ENCODE data around the gene FRMPD1.
"Not testable (repeated sequence)": the region's sequence is repeated elsewhere in the genome, so short reads cannot be mapped to it uniquely, and the experiment has no call there.

Gene FRMPD1, protein sequence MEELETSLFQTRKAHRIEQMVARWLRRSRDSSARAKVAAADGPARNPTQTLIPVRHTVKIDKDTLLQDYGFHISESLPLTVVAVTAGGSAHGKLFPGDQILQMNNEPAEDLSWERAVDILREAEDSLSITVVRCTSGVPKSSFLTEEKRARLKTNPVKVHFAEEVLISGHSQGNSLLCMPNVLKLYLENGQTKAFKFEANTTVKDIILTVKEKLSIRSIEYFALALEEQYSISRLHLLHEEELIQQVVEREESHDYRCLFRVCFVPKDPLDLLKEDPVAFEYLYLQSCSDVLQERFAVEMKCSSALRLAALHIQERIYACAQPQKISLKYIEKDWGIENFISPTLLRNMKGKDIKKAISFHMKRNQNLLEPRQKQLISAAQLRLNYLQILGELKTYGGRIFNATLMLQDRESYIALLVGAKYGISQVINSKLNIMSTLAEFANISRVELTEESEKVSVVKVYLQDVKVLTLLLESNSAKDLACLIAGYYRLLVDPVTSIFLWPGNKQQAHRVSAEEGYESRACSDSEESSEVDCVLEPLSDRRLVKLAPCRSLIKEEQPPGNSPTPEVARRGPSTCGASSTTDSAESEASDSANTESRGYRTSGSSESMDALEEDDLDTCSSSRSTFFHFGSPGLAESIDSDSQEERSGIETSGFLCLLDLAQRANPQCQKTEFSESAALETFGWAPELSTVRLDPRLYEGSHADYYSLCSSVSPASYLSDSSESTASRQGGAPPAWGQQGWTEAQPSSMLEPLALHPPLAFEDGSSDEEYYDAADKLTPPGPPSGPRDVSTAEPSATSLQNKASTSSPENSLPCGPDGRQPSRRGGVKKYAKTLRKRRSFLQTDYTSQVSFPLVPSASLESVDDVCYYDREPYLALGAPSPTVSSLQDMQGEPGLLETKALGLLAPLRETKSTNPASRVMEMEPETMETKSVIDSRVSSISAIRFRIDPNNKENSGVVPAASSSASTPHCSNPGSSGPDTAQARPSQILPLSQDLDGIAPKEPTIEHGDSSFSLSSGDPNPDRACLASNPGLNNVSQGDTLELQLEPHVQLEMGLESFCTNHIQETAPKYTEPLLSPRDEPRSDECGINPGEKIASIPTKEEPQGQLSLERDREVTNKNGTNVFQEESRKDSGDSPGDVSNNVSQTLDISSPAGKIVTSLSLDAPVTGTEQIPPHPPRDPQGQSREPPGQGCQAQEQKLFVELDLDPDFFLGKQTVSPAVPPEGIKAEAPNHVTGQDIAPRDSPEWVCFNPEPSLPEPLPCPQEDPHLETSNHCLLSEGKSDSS (N-terminal part only)

GRCh38 chr9:37650873-37651768 is at the start of gene FRMPD1:
Gene FRMPD1, plus strand, starts transcription at chr9:37650954. Its CDS starts 41,688 bp downstream, at chr9:37692642.
- TF ChIP-seq, protein P1, sequence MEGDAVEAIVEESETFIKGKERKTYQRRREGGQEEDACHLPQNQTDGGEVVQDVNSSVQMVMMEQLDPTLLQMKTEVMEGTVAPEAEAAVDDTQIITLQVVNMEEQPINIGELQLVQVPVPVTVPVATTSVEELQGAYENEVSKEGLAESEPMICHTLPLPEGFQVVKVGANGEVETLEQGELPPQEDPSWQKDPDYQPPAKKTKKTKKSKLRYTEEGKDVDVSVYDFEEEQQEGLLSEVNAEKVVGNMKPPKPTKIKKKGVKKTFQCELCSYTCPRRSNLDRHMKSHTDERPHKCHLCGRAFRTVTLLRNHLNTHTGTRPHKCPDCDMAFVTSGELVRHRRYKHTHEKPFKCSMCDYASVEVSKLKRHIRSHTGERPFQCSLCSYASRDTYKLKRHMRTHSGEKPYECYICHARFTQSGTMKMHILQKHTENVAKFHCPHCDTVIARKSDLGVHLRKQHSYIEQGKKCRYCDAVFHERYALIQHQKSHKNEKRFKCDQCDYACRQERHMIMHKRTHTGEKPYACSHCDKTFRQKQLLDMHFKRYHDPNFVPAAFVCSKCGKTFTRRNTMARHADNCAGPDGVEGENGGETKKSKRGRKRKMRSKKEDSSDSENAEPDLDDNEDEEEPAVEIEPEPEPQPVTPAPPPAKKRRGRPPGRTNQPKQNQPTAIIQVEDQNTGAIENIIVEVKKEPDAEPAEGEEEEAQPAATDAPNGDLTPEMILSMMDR (IDR thresholded peaks at IDR 0.05) = no peak
- no peak for DNase-seq (ENCODE audit: low spot score)
- Histone ChIP-seq H3K27ac (no peak within 1 kb of the TSS), H3K4me3 (peak within 1 kb of the TSS; percentile 77)

DNA sequence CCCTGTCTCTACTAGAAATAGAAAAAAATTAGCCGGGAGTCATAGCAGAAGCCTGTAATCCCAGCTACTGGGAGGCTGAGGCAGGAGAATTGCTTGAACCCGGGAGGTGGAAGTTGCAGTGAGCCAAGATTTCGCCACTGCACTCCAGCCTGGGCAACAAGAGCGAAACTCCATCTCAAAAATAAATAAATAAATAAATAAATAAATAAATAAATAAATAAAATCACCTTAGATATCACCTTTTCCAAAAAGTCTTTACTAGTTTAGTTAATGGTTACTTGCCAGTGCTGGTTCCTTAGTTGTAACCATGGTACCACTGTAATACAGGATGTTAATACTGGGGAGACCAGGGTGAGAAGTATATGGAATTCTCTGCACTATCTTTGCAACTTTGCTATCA is 48.7 kb upstream of the FRMPD1 start:
- H3K4me3 ChIP-seq; H3K27ac ChIP-seq; DNase-seq (ENCODE audit: low spot score): not testable (repeated sequence)

DNA sequence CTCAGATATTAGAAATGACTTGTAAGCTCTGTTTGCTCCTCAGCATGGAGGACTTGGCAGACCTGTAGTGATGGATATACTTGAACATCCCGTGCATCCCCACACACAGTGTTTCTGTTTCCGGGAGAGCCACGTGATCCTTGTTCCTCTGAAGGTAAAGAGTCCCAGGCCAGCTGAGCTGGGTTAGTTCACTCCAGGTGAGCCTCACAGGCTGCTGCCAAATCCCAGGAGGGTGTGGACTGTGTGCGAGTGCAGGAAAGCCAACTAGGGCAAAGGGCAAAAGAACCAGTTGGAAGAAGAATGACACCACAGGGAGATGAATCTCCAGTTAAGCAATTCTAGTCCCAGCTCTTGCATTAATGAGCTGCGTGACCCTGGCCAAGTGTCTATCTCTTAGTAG is 47.9 kb upstream of the FRMPD1 start:
- no peak for DNase-seq (ENCODE audit: low spot score)
- TF ChIP-seq, protein P1 (IDR thresholded peaks at IDR 0.05) = no peak
- no peak overlapping the region for H3K27ac ChIP-seq
- no peak overlapping the region for H3K4me3 ChIP-seq

- Histone ChIP-seq H3K4me3 (no peak overlapping the region), H3K27ac (no peak overlapping the region)
- DNase-seq (ENCODE audit: low spot score) = no peak
- TF ChIP-seq, protein P1 (IDR thresholded peaks at IDR 0.05) = no peak
Measured at GRCh38 chr9:37604296-37604695, 46.5 kb upstream of the FRMPD1 start.

GRCh38 chr9:37608250-37608649 is 42.5 kb upstream of the FRMPD1 start:
- TF ChIP-seq, protein P1 (IDR thresholded peaks at IDR 0.05) = no peak
- H3K27ac ChIP-seq = no peak overlapping the region
- no peak for DNase-seq (ENCODE audit: low spot score)
- H3K4me3 ChIP-seq = no peak overlapping the region

DNA sequence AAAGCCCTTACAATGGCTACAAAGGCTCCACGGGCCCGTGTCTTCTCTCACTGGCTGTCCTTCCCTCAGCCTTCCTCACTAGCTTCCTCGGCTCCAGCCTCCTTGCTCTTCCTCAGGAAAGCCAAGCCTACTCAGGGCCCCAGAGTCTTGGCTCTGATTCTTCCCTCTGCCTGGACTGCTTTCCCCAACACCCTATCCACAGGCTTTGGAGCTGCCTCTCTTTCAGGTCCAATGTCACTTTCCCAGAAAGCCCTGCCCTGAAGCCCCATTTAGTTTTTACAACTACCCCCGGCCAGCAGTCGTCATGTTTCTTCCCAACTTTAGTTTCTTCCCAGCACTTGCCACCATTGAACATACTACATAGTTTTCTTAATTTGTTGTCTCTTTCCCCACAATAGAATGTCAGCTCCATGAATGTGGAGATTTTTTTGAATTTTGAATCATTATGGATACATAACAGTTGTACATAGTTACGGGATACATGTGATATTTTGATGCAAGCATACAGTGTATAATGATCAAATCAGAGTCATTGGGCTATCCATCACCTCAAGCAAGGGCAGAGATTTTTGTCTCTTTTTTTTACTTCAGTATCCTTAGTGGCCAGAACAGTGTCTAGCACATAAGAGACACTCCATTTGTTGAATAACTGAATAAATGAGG is 40.9 kb upstream of the FRMPD1 start:
- H3K27ac ChIP-seq = no peak overlapping the region
- H3K4me3 ChIP-seq = no peak overlapping the region
- no peak for DNase-seq (ENCODE audit: low spot score)
- TF ChIP-seq, protein P1 (IDR thresholded peaks at IDR 0.05) = no peak

All from coronary artery (tissue), 2 donors.